Right lung (tissue), 10 donors: ENCODE results near the gene PNPLA8. TPM values are rescaled to one million over a fixed set of nuclear protein-coding genes. Genes with fewer than 3 reads are reported as not detected.
"Not testable (repeated sequence)": the region's sequence is repeated elsewhere in the genome, so short reads cannot be mapped to it uniquely, and the experiment has no call there.

Source experiments
- DNase-seq, 2 donors: peaks; one replicate each; pipeline ENCODE4 v3.0.0-alpha.2; 2013
- long read RNA-seq, 8 donors: transcript quantifications; one replicate each; lab custom pipeline, GENCODE V29; 2026
- polyA plus RNA-seq, 5 donors: library from polyadenylated mRNA; unstranded; fragments of 120-200 nt; gene quantifications; one replicate each; pipeline versions ENCODE4 v1.2.1 to v1.2.3, GENCODE V29; 2013; ENCODE audit warnings: inconsistent platforms in 1 of 5, low replicate concordance in 1 of 5; ENCODE audit not compliant: insufficient read length in 5 of 5, insufficient read depth in 1 of 5

PNPLA8 gene, protein sequence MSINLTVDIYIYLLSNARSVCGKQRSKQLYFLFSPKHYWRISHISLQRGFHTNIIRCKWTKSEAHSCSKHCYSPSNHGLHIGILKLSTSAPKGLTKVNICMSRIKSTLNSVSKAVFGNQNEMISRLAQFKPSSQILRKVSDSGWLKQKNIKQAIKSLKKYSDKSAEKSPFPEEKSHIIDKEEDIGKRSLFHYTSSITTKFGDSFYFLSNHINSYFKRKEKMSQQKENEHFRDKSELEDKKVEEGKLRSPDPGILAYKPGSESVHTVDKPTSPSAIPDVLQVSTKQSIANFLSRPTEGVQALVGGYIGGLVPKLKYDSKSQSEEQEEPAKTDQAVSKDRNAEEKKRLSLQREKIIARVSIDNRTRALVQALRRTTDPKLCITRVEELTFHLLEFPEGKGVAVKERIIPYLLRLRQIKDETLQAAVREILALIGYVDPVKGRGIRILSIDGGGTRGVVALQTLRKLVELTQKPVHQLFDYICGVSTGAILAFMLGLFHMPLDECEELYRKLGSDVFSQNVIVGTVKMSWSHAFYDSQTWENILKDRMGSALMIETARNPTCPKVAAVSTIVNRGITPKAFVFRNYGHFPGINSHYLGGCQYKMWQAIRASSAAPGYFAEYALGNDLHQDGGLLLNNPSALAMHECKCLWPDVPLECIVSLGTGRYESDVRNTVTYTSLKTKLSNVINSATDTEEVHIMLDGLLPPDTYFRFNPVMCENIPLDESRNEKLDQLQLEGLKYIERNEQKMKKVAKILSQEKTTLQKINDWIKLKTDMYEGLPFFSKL
- polyA plus RNA-seq = 10 to 100 TPM; 26.6 to 39.7 (median 35.0) TPM
- long read RNA-seq, donor 1, transcript PNPLA8-201 (11 exons, 3,490 nt) = major isoform, 11 of 79 reads
- long read RNA-seq, donor 1, partial matches to known transcripts = 65 of 79 reads
- long read RNA-seq, donor 1, other reads (novel, unspliced or antisense) = 0 of 79 reads
- long read RNA-seq, donor 2, partial matches to known transcripts = 0 of 5 reads
- long read RNA-seq, donor 2, other reads (novel, unspliced or antisense) = 0 of 5 reads
- long read RNA-seq, donor 3, partial matches to known transcripts = 7 of 24 reads
- long read RNA-seq, donor 3, other reads (novel, unspliced or antisense) = 13 of 24 reads
- long read RNA-seq, donor 4, partial matches to known transcripts = 9 of 11 reads
- long read RNA-seq, donor 4, other reads (novel, unspliced or antisense) = 0 of 11 reads
- long read RNA-seq, donor 5, partial matches to known transcripts = 27 of 32 reads
- long read RNA-seq, donor 5, other reads (novel, unspliced or antisense) = 0 of 32 reads
- long read RNA-seq, donor 6, partial matches to known transcripts = 7 of 12 reads
- long read RNA-seq, donor 6, other reads (novel, unspliced or antisense) = 0 of 12 reads
- long read RNA-seq, donor 7, transcript PNPLA8-206 (10 exons, 3,462 nt) = major isoform, 6 of 12 reads
- long read RNA-seq, donor 7, transcript PNPLA8-201 (11 exons, 3,490 nt) = major isoform, 6 of 12 reads
- long read RNA-seq, donor 7, partial matches to known transcripts = 0 of 12 reads
- long read RNA-seq, donor 7, other reads (novel, unspliced or antisense) = 0 of 12 reads
- long read RNA-seq, donor 8, partial matches to known transcripts = 0 of 4 reads
- long read RNA-seq, donor 8, other reads (novel, unspliced or antisense) = 0 of 4 reads

DNA sequence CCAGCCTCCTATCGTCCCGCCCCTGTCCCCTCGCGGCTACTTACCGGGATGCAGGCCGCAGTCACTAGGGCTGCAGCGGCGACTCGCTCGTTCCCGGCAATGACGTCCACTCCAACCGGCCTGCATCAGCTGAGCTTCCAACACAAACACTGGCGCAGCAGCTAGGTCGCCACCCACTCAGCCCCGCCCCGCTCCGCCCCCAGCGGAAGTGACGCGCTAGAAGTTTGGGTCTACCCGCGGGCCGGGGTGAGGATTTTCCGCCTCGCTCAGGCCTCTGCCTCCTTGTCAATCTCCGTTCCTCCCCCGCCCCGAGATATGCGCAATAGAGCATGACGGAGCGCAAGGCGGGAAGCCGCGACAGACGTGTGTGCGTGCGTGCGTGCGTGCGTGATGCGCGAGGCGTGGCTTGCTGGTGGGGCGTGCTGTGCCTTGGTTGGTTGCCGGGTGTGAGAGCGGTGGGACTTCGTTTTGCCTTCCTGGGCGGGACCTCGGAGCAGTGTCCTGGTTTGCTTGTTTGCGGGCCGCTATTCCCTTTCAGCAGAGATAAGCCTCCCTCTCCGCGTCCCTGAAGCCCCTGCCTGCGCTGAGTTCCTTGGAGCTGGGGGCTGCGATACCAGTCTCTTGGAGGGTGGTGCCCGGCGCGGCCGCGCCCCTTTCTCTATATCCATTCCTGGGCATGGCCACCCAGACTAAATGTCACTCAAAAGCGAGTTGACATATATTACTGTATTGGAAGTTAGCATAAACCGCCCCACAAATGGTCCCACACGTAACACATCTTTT is at the start of gene PNPLA8:
Gene PNPLA8, minus strand, starts transcription at position 151 of the 783 bp plus-strand sequence. CDS start 10,644 bp downstream, outside the sequence.
- DNase-seq = peak; percentile 100

- no peak for DNase-seq
Observed at GRCh38 chr7:108575156-108575555, 49.2 kb upstream of the PNPLA8 start.

GRCh38 chr7:108572480-108572879 is 46.5 kb upstream of the PNPLA8 start:
- DNase-seq = no peak

DNA sequence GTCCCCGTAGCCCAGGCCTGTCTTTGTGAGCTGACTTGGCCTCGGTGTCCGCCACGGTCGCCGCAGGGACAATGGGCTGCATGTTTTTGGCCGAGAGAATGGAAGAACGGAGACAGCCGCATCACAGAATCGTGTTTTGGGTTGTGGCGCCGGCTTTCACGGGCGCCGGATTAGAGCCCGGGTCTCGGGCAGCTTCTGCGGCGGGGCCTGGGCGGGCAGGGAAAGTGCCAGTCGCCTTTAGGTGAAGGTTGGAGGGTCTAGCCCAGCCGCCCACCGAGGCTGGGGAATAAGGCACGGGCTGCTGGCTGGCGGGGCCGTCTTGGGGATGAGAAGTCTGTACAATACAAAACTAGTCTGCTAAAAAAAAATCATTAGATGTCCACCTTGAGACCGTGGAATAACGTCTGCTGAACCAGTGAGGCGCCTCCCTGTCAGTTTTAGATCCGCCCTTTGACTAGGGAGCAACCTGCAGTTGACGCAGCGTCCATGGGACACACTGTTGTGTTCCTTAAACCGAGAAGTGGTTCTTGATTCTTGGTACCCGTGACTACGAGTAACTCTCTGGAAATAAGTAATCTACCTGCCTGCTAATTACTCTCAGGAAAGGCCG is 44.3 kb upstream of the PNPLA8 start:
- DNase-seq = peak; percentile 31 to 39

GRCh38 chr7:108569381-108570145 is 43.6 kb upstream of the PNPLA8 start, which contains the start of the genes DNAJB9 and THAP5:
DNAJB9 (plus strand) TSS chr7:108569874; CDS start chr7:108571727, 1,853 bp downstream.
THAP5 (minus strand) TSS chr7:108569706; CDS start chr7:108569569, 137 bp downstream.
- DNase-seq = peak; percentile 98 to 99

- DNase-seq = no peak
Observed at GRCh38 chr7:108568801-108569380, 43.0 kb upstream of the PNPLA8 start.

DNA sequence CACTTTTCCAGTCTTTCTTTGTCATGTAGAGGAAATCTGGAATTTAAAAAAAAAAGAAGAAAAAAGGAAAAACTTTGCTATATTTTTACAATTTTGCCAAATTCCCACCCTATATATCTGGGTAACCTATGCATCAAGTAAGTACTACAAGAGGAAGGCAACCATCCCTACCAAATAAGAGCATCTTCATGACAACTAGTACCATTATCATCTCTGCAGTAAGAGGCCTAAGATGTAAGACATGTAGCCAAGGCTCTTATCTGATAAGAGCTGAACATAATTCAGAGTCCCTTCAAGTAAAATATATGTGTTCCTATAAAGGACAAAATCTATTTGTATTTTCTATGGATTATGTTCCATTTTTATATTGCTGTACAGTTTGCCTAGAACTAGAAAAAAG is 40.1 kb upstream of the PNPLA8 start:
- DNase-seq = no peak

DNA sequence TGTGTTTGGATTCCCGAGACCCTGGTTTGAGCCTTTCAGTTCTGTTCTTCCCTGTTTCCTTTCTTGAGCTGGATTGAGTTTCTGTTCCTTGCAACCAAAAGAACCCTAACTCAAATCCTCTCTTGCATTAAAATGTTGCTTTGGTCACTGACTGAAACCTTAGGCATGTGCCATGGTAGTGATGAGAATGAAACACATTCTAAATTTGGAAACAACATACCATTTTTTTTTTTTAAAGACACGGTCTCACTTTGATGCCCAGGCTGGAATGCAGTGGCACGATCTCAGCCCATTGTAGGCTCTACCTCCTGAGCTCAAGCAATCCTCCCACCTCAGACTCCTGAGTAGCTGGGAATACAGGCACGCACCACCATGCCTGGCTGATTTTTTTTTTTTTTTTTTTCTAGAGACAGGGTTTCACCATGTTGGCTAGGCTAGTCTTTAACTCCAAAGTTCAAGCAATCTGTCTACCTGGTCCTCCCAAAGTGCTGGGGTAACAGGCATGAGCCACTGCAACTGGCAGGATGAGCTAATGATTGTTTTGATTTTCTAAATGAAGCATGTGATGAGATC is 35.2 kb upstream of the PNPLA8 start:
- DNase-seq = no peak

DNA sequence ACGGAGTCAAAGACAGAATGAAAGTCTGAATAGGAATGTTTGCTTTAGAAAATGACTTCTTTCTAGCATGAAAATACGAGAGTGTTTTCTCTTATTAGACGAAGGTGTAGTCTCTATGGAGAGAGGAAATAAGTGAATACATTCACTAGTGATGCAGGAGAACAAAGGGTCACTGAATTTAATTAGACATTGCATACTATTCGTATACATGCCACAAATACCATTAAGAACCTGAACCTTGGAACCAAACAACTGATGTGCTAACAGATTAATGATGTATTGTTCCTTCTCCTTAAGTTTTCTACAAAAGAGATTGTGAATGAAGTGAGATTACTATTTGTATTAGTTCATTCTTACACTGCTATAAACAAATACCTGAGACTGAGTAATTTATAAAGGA is 33.3 kb upstream of the PNPLA8 start:
- no peak for DNase-seq

DNA sequence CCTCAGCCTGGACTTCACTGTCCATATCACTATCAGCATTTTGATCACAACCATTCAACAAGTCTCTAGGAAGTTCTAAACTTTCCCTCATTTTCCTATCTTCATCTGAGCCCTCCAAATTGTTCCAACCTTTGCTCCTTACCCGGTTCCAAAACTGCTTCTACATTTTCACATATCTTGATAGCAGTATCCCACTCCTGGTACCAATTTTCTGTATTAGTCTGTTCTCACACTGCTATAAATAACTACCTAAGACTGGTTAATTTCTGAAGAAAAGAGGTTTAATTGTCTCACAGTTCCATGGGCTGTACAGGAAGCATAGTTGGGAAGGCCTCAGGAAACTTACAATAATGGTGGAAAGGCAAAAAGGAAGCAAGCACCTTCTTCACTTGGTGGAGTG is 31.7 kb upstream of the PNPLA8 start:
- DNase-seq = no peak

- DNase-seq = no peak
Observed at GRCh38 chr7:108557191-108557590, 31.3 kb upstream of the PNPLA8 start.

GRCh38 chr7:108556665-108557064 is 30.7 kb upstream of the PNPLA8 start:
- DNase-seq = not testable (repeated sequence)

DNA sequence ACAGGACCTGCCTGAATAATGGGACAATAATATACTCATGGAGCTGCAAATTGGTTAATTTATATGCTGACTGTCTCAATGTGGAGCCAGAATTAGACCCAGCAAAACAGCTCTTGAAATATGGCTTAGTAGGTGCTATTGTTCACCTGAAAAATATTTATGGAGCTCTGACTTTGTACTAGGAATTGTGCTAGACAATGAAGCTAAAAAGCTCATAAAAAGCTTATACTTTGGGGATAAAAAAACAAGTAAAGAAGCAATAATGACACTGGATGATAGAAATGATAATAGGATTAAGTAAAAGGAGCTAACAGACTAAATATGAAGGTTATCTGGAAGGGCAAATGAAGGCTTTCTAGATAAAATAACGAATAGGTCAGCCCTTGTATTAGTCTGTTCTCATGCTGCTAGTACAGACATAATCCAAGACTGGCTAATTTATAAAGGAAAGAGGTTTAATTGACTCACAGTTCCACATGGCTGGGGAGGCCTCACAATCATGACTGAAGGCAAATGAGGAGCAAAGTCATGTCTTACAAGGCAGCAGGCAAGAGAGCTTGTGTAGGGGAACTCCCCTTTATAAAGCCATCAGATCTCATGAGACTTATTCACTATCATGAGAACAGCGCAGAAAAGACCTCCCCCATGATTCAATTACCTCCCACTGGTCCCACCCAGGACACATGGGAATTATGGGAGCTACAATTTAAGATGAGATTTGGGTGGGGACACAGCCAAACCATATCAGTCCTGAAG is 22.4 kb upstream of the PNPLA8 start:
- not testable (repeated sequence) for DNase-seq

DNA sequence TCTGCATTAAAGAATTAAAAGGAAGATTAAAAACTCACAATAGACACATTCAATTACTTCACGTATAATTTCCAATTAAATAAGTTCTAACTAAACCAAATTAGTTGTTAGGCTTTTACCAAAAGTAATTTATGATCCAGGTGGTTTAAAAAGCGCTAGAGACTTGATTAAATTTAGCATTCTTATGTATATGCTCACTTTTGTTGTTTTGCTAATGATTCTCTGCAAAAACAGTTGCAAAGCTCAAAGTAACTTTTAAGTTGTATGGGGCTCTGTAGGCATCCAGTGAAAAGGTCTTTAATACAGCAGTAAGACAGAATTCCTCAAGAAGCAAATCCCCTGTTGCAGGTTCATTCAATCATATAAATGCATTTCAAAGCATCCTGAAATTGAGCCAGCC is 15.5 kb upstream of the PNPLA8 start:
- no peak for DNase-seq

GRCh38 chr7:108538685-108539084 is 12.8 kb upstream of the PNPLA8 start:
- DNase-seq = not testable (repeated sequence)

DNA sequence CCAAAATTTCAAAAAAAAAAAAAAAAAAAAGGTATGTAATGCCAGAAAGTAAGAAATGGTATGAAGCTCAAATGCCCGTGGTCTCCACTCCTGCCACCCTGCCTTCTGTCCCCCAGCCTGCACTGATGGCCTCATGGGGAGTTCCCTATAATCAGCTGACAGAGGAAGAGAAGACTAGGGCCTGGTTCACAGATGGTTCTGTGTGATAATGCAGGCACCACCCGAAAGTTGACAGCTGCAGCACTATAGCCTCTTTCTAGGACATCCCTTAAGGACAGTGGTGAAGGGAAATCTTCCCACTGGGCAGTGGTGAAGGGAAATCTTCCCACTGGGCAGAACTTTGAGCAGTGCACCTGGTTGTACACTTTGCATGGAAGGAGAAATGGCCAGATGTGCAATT is 12.3 kb upstream of the PNPLA8 start:
- not testable (repeated sequence) for DNase-seq

DNA sequence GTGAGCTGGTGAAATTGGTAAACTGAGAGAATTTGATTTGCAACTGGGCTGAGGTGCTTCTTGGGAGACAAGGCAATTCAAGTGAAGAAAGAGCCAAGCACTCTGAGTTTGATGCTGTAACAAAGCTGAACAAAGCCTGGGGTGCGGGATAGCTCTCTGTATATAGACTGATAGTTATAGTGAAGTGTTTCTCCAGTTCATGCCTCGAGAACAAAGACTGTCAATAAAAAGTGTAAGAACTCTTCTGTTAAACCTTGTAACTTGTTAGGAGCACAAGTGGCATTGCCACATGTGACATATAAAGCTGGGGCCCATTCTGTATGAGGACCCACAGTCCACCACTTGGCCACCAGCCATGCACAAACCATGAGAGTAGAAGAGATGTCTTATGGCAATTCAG is 11.3 kb upstream of the PNPLA8 start:
- no peak for DNase-seq
